Pericardium fibroblast (primary cell): ENCODE measurements around the gene WRAP73. TPM values are rescaled to one million over a fixed set of nuclear protein-coding genes. Genes with fewer than 3 reads are reported as not detected.

Experiments
- total RNA-seq: library from RNA; depleted of rRNA; stranded (reverse); fragments of >200 nt; gene quantifications from 2 replicates; pipeline ENCODE4 v1.2.3, GENCODE V29; 2015

WRAP73 gene, protein sequence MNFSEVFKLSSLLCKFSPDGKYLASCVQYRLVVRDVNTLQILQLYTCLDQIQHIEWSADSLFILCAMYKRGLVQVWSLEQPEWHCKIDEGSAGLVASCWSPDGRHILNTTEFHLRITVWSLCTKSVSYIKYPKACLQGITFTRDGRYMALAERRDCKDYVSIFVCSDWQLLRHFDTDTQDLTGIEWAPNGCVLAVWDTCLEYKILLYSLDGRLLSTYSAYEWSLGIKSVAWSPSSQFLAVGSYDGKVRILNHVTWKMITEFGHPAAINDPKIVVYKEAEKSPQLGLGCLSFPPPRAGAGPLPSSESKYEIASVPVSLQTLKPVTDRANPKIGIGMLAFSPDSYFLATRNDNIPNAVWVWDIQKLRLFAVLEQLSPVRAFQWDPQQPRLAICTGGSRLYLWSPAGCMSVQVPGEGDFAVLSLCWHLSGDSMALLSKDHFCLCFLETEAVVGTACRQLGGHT
- total RNA-seq: 8.2 and 17.3 TPM in 2 replicates

DNA sequence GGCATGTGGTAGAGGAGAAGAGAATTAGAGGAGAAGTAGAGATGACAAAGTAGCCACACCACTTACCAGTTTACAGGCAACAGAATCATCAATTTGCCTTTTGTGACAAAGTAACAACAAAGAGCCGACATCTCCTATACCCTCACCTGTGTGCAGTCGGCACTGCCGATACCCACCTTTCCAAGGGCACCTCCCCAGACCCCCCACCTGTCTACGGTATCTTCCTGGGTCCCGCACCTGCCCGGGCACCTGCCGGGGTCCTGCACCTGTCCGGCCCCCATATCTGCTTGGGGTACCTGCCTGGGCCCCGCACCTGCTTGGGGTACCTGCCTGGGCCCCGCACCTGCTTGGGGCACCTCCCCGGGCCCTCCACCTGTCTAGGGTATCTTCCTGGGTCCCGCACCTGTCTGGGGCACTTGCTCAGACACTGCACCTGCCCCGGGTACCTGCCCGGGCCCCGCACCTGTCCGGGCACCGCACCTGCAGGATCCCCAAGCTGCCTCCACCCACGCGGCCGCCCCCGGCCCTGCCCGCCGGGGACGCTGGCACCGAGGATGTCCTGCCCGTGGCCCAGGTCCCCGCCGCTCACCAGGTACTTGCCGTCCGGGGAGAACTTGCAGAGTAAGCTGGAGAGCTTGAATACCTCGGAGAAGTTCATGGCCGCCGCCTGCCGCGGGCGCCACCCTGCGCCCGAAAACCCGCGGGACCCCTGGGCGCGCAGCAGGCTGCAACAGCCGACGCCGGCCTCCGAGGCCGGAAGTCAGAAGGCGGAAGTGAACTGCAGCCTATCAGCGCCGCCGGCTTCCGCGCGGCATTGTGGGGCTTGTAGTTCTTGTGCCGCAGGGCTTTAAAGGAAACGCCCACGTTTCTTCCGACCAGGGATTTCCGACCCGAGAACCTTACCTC is at the start of gene WRAP73:
WRAP73 (minus strand) TSS at position 762 of the 906 bp plus-strand sequence; CDS start at position 658, 104 bp downstream.

DNA sequence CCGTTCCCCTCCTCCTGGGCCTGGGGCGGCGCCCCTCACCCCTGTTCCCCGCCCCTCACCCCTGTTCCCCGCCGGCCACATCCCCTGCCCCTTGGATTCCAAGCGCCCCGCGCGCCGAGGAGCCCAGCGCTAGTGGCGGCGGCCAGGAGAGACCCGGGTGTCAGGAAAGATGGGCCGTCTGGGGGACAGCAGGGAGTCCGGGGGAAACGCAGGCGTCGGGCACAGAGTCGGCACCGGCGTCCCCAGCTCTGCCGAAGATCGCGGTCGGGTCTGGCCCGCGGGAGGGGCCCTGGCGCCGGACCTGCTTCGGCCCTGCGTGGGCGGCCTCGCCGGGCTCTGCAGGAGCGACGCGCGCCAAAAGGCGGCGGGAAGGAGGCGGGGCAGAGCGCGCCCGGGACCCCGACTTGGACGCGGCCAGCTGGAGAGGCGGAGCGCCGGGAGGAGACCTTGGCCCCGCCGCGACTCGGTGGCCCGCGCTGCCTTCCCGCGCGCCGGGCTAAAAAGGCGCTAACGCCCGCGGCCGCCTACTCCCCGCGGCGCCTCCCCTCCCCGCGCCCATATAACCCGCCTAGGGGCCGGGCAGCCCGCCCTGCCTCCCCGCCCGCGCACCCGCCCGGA is 2.1 kb upstream of the WRAP73 start, which contains the start of gene TP73:
TP73 (plus strand) TSS at position 587 of the 618 bp plus-strand sequence. CDS start 29,850 bp downstream, outside the sequence.

DNA sequence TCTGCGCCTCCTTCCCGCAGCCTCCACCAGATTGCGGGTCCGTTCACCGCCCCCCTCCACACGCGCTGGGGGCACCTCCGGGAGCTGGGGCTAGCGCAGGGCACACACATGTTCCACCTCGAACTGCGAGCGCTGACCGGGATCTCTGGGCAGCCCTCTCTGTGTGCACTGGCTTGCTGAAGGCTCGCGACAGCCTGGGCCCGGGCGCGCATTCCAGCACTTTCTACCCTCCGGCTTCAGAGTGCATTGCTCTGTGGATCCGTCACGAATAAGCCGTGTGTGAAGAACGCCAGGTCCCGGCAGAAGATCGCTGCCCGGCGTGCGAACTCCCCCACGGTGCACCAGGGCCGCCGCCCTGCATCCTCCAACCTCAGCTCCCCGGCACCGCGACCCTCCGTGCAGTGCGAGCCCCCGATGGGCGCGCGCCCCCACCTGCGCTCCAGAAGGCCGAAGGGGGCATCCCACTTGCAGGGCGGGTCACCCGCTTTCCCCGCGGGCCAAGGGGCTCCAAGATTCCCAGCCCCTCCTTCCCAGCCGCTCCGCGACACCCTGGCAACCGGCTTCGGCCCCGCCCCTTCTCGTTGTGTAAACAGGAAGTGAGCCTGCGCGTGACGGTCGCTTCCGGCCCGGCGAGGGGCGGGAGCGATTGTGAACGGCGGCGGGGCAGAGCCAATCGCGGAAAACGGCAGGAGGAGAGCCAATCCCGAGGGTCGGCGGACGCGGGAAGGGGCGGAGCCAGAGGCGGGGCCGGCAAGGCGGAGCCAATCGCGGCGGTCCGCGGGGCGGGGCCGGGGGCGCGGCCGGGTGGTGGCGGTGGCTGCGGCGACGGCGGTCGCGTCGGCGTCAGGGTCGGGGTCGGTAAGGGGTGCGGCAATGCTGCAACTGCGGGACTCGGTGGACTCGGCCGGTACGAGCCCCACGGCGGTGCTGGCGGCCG is 25.4 kb downstream of the WRAP73 start, which contains the start of gene TPRG1L:
TPRG1L (plus strand) TSS at position 816 of the 937 bp plus-strand sequence; CDS start at position 874, 58 bp downstream.

DNA sequence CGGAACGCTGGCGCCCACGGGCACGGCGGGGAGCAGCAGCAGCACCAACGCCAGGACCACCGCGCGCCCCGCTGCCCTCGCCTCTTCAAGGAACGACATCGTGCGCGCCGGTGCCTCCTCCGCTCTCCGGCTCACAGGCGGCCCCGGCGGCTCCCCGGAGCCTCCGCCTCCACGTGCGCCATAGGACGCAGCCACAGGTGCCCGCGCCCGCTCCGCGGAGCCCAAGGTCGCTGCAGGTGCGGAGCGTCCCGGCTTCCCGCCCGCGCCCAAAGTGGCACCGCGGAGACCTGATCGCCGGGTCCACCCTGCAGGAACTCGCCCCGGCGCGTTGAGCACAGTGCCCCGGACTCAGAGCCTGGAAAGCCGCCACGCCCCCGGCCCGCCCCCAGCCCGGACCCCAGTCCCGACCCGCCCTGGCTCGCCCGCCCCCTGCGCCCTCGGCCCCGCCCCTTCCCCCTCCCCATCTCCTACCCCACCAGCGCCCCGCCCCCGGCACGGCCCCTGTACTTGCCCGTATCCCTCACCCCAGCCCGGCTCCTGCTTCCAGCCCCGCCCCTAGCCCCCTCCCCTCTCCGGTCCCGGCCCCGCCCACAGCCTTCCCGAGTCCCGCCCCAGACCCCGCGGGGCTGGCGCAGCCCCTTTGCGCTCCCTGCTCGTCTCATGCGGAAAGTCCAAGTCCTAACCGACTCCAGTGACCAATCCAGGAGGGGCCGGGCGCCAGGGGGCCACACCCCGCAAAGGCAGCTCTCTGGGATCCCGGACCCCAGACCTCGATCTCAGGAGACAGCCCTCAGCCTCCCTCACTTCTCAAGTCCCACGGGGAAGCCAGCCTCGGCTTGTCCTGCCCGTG is 38.5 kb downstream of the WRAP73 start, which contains the start of gene MEGF6:
MEGF6 (minus strand) TSS at position 339 of the 850 bp plus-strand sequence; CDS start at position 99, 240 bp downstream.

Other genes with a start within 250 kb of the WRAP73 start
- gene ARHGEF16, start 195.4 kb downstream of the WRAP73 start, total RNA-seq: 0.23 TPM in 1 of 2 replicates, not detected in the other
- gene MEGF6, start 38.6 kb downstream of the WRAP73 start, total RNA-seq: 3.0 and 35.6 TPM in 2 replicates
- 20.7 and 32.7 TPM in 2 replicates for gene TPRG1L, start 25.1 kb downstream of the WRAP73 start, total RNA-seq
- not detected in 2 replicates for gene TP73, start 2.4 kb upstream of the WRAP73 start, total RNA-seq
- gene CCDC27, start 102.3 kb upstream of the WRAP73 start, total RNA-seq: not detected in 2 replicates
- gene SMIM1, start 122.6 kb upstream of the WRAP73 start, total RNA-seq: 10.3 TPM in 1 of 2 replicates, not detected in the other
- 31.7 and 33.8 TPM in 2 replicates for gene LRRC47, start 146.4 kb upstream of the WRAP73 start, total RNA-seq
- gene CEP104, start 207.1 kb upstream of the WRAP73 start, total RNA-seq: 26.7 and 32.4 TPM in 2 replicates
- 3.5 and 6.3 TPM in 2 replicates for gene DFFB, start 207.4 kb upstream of the WRAP73 start, total RNA-seq